C4-2B (cell line): ENCODE results near the gene CD300LG.

Experiments
- H3K27ac ChIP-seq: fragments of 450-650 bp; 2 replicates; pipeline ENCODE4 v1.5.1; 2017
- CTCF ChIP-seq: fragments of 450-650 bp; conservative IDR thresholded peaks from 2 replicates; pipeline ENCODE4 v1.5.1; 2017; ENCODE audit warnings: mild to moderate bottlenecking
- ZFX ChIP-seq: fragments of 450-650 bp; IDR thresholded peaks from 2 replicates; pipeline ENCODE4 v1.6.1; 2017

The CD300LG gene

GRCh38 chr17:43909537-43910231, 62.7 kb downstream of the CD300LG start:
- TF ChIP-seq CTCF: no peak
- TF ChIP-seq ZFX: no peak

GRCh38 chr17:43911904-43912303, 64.9 kb downstream of the CD300LG start:
- TF ChIP-seq CTCF (no peak), ZFX (no peak)
- H3K27ac ChIP-seq: no peak overlapping the region

More at GRCh38 chr17:43909537-43910231, 62.7 kb downstream of the CD300LG start:
- no peak overlapping the region for H3K27ac ChIP-seq

GRCh38 chr17:43912635-43913304, 65.8 kb downstream of the CD300LG start:
- TF ChIP-seq ZFX (no peak), CTCF (no peak)
- no peak overlapping the region for H3K27ac ChIP-seq
